ENCODE measurements around the gene FCGR3B.
"Not testable (repeated sequence)": the region's sequence is repeated elsewhere in the genome, so short reads cannot be mapped to it uniquely, and the experiment has no call there.

The FCGR3B gene

DNA sequence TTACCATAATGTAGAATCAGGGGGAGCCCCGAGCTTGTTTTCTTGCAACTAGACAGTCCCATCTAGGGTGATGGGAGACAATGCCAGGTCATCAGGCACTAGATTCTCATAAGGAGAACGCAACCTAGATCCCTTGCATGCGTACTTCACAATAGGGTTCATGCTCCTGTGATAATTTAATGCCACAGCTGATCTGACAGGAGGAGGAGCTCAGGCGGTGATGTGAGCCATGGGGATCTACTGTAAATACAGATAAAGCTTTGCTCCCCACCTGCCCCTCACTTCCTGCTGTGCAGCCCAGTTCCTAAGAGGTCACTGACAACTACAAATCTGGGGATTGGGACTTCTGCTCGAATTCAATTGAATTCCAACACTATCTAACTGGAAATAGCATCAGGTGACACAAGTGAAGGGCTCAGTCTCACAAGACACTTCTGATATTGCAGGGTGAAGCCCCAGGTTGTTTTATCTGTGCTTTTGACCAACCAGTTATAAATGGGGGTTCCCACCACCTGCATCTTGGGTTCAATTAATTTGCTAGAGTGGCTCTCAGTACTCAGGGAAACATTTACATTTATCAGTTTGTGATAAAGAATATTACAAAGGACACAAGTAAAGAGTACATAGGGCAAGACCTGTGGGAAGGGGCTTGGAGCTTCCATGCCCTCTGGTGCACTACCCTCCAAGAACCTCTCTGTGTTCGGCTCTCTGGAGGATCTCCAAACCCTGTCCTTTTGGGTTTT is 7.4 kb upstream of the FCGR3B start:
- not testable (repeated sequence) for DNase-seq (ENCODE audit: low read depth)

DNA sequence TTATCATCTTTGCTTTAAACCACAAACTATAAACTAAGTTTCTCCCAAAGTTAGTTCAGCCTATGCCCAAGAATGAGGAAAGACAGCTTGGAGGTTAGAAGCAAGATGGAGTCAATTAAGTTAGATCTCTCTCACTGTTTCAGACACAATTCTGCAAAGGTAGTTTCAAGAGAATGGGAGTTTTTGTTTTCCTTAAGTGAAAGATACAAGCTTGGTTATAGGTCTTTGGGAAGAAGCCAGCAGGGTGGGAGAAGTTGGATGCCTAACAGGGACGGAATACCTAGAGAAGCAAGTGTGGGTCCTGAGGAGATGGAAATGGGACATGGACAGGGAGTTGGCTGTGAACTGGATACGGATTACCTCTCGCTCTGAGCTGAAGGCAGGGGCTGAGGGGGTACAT is 6.0 kb upstream of the FCGR3B start:
- not testable (repeated sequence) for DNase-seq (ENCODE audit: low read depth)

DNA sequence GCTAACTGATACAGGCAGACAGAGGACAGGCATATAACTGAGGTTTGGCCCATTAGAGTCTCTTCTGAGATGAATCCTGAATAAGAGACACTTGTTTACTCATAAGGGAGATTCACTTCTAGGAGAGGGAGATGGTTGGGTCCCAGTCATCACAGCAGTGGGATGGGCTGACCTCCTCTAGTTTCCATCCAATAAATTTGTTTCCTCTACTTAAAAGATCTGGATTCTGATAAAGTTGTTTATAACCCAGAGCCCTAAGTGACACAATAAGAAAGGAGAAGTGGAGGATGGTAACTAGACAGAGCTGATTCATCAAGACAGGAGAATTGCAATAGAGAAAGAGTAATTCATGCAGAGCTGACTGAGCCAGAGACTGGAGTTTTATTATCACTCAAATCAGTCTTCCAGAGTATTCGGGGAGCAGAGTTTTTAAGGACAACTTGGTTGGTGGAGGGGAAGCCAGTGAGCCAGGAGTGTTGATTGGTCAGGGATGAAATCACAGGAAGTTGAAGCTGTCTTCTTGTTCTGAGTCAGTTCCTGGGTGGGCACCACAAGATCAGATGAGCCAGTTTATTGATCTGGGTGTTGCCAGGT is 5.3 kb upstream of the FCGR3B start:
- not testable (repeated sequence) for DNase-seq (ENCODE audit: low read depth)

DNA sequence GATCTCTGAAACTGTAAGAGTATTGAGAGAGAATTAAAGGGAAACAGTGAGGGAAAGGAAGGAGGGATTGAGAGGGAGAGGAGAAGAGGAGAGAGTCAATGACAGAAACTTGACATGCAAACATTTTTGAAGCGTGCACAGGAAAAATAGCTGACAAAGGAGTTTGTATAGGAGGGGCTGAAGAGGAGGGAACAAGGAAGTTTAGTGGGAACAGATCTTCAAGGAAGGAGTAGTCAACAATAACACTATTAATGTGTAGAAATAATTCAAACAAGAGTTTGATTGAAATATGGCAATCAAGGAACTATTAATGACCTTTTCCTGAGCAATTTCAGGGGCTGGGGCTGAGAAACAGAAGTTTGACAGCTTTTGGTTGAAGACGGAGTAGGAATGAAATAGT is 4.0 kb upstream of the FCGR3B start:
- not testable (repeated sequence) for DNase-seq (ENCODE audit: low read depth)

DNA sequence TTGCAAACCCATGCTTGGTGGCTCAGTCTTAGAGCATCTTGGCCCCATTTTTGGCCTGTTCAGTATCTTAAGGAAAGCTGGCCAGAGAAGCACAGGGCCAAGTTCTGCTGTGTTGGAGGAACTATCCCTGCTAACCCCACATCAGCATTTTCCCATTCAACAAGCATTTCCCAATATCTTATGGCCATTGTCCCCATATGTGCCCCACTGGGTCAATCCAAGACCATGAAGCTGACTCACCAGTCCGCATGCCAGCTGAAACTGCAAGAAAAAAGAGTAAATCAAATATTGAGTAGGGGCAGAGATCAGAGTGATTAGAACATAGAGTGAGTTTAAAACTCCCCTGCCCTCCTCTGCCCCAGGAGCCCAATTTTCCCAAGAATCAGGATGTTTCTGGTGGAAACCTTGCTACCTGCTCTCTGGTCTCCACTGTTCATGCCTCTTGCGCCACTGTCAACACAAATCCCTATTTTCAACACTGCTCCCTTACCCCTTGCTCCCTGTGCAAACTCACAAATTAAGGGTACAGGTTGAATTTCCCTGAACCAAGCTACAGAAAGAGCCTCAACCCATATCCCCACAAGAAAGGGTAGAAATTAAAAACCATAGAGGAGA is 741 bp downstream of the FCGR3B start:
- not testable (repeated sequence) for DNase-seq (ENCODE audit: low read depth)

DNA sequence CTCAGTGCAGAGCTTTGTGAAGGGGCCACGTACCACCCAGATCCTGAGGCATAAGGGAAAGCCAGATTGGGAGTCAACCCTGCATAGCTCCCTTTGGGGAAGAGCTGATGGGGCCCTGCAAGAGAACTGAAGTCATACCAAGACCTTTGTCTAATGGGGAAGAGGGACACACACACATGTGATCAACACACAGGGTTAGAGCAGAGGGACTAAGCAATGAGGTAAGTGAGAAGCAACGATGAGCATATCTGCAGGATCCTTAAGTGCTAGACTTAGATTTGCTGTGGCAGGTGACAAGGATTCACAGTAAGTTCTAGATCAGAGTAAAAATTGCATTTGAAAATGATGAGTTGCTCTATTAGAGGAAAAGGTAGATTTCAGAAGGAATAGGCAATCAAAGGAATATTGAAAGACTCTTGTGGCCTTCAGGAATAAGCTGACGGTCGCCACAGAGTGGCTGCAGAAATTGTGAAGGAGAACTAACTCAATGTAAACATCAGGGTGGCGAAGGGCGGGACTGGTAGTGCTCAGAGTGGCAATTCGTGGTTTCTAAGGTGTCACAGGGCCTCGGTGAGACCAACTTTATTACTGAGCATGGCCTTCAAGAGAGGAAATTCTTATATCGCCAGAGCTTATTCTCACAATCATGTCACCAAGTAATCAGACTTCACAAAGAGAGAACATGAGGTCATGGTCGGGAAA is 4.4 kb downstream of the FCGR3B start:
- not testable (repeated sequence) for DNase-seq (ENCODE audit: low read depth)

DNA sequence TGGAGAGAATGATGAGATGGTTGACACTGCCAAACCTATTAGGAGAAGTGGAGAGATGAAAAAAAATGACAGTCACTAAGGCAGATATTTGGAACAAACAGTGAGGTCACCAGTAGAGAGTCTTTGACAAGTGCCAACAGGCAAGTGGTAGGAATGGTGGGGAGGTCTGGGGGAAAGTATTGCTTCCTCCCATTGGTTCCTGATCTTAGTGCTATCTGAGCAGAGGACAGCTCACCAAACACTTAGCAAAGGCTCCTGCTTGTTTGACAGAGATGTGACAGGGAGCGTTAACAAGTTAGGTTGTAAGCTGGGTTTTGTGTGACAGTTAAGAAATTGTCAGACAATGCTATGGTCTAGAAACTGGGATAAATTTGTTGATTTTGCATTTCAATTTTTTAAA is 6.4 kb downstream of the FCGR3B start:
- DNase-seq (ENCODE audit: low read depth), result not testable (repeated sequence)

DNA sequence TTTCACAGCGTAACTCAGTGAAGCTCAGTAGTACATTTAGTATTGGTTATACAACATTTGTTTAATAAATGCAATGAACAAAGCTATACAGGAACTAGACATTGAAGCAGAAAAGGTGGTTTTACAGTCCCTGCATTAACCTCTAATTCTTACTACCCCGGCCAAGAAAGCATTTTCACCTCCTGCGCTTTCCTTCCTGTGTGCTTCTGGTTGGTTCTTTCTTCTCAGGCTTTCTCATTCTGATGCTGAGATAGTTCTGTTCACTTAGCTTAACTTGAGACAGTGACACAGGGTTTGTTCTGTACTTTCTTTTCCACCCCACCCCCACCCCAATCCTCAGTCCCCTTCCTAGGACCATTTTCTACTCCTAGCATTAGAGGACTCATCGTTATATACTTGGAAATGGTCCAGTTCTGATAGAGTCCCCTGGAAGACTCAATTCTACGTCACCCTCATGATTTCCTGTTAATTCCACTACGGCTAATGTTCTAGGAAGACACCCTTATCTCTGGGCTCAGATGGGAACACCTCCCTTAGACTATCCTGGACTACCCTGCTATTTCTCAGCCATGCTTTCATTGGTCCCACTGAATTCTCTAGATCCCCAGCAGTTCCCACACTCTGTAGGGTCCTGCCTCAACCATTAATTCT is 7.5 kb downstream of the FCGR3B start:
- not testable (repeated sequence) for DNase-seq (ENCODE audit: low read depth)

DNA sequence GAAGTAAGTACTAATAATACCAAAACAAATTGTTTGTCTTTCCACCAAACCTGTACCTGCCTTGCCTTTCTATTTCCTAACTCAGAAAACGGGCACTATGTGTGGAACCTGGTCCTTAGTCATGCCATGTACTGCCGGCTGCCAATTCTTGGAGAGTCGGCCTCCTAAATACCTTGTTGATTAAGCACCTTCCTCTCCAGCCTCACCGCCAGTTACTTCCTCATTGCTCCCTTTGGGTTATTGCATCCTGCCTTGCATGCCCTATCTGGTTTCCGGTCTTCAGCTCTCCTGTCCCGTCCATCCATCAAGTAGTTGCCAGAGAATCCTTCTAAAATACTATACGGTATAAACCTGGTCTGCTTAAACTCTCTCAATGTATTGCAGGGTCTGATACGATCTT is 8.9 kb downstream of the FCGR3B start:
- DNase-seq (ENCODE audit: low read depth), result not testable (repeated sequence)

DNA sequence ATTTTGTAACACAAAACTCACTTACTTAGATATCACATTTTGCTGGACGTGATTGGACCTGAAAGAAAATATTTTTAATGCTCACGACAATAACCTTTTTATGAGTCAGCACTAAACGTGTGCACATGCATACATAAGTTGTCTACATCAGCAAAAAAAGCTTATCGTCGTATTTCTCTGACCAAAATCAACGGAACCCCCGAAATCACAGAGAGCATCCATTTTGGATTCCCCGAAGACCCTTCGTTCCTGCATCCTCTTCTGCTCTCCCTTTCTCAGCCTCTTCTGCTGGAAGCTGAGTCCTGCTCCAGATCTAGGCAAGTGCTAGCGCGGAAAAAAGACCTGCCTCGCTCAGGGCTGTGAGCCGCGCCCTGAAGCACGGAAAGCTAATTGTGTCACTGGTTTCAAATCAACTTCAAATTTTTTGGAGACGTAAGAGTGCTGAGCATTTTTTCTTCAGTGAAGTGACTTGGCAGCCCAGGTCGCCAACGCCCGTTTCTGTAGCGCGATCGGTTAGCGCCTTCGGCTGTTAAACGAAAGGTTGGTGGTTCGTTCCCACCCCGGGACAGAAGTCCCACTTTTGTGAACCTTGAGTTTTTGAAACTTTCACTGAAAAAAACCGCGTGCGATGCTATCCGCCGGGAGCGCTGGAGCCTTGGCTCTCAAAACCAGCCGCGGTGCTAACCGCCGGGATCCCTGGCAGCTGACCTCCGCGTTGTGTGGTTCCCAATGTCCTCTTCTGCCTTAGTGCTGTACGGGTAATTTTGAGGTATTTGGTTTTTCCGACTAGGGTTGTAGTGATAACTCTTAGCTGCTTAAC is 9.6 kb downstream of the FCGR3B start:
- DNase-seq (ENCODE audit: low read depth), result peak; percentile 70

DNA sequence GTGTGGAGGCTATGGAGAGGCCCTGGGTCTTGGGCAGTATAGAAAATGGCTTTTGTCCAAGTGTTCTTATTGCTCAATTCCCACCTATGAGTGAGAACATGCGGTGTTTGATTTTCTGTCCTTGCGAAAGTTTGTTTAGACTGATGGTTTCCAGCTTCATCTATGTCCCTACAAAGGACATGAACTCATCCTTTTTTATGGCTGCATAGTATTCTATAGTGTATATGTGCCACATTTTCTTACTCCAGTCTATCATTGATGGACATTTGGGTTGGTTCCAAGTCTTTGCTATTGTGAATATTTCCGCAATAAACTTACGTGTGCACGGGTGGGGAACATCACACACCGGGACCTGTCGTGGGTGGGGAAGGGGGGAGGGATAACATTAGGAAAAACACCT is 10.6 kb downstream of the FCGR3B start:
- DNase-seq (ENCODE audit: low read depth), result not testable (repeated sequence)

DNA sequence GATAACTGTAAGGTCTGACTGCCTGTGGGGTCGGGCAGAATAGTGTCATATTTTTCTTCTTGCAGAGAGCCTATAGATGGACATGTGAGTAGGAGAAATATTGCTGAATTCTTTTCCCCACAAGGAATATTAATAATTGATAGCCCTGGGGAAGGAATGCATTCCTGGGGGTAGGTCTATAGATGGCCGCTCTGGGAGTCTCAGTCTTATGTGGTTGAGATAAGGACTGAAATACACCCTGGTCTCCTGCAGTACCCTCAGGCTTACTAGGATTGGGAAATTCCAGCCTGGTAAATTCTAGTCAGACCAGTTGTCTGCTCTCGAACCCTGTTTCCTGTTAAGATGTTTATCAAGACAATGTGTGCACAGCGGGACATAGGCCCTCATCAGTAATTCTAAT is 12.5 kb downstream of the FCGR3B start:
- not testable (repeated sequence) for DNase-seq (ENCODE audit: low read depth)

DNA sequence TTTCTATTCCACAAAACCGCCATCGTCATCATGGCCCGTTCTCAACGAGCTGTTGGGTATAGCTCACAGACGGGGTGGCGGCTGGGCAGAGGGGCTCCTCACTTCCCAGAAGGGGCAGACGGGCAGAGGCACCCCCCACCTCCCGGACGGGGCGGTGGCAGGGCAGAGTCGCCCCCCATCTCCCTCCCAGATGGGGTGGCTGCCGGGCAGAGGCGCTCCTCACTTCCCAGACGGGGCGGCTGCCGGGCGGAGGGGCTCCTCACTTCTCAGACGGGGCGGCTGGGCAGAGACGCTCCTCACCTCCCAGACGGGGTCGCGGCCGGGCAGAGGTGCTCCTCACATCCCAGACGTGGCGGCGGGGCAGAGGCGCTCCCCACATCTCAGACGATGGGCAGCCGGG is 14.6 kb downstream of the FCGR3B start:
- DNase-seq (ENCODE audit: low read depth), result not testable (repeated sequence)

DNA sequence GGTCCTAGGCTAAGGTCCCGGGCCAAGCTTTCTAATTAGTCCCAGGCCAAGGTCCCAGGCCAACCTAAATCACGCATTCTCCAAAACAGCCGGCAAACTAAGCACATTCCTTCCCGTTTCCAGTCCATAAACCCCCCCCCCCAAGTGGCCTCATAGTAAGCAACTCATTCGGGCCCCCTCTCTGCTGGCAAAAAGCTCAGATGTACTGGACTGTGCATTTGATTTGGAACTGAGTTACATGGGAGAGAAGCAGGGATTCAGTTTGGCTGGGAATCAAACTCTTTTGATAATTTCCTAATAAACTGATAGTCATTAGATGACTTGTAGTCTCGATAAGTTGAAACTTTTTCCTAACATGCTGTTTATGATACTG is 17.8 kb downstream of the FCGR3B start:
- peak; percentile 4 for DNase-seq (ENCODE audit: low read depth)

DNA sequence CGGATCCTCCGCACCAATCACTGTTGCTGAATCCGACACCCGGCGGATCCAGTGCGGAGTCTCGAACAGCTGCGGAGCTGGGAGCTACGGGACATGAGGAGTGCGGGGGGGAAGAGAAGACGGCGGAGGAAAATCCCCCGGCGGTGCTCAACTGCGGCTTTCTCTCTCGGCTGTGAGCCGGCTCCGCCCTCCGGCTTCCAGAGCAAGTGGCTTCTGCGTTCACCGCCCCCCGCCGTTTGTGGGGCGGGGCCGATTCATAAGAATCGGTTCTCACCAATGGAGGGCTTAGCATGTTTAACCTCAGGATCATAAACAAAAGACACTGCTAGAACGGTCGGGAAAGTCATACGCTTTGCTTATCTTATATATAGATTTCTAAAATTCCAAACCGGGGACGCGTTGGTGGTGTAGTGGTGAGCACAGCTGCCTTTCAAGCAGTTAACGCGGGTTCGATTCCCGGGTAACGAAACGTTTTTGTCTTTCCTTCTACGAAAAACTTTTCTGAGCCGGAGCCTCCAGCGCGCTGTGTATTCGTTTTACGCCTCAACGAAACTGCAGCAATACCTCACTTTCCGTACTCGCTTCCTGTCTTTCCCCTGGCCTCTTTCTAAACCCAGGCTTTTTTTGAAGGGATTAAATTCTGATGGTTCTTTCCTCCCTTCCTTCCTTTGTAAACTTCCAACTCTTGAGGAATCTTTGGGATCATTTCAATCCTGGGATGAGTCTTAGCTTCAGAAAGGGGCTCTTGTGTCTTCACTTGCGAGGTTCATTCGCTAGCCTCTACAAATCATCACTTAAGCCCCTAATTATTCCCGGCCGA is 18.4 kb downstream of the FCGR3B start:
- DNase-seq (ENCODE audit: low read depth), result peak; percentile 98

DNA sequence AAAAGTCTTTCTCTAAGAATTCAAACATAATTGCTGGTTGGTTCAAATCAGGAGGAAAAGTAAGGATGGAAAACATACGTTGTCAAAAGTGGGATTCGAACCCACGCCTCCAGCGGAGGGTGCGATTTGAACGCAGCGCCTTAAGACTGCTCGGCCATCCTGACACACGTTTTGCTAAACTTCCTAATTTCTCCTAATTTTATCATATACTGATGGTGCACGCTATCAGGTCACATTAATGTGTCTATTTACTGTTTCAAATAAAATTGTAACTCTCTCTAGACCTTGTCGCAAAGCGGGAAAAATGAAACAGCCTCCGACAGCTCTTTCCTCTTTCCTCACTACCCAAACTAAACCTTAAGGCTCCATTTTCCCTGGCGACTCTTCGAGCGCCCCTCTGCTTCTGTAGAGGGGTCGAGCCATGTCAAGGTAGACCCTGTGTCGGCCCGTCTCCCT is 19.1 kb downstream of the FCGR3B start:
- peak; percentile 29 for DNase-seq (ENCODE audit: low read depth)

DNA sequence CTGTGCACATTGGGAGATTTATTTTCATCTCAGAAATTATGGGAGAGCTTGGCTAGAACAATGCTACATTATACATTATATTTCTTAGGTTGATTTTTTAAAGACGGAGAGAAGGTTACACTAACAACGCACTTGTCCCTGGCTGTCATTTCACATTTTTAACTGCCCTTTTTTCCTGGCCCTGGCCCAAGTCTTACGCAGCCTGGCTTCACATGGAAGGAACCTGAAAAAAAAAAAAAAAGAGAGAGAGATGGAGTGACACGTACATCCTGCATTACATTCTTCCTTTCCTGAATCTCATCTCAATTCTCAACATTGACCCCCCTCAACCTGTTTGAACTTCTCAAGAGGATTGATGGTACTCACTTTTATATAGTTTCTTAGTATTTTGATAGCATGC is 20.8 kb downstream of the FCGR3B start:
- DNase-seq (ENCODE audit: low read depth), result not testable (repeated sequence)

DNA sequence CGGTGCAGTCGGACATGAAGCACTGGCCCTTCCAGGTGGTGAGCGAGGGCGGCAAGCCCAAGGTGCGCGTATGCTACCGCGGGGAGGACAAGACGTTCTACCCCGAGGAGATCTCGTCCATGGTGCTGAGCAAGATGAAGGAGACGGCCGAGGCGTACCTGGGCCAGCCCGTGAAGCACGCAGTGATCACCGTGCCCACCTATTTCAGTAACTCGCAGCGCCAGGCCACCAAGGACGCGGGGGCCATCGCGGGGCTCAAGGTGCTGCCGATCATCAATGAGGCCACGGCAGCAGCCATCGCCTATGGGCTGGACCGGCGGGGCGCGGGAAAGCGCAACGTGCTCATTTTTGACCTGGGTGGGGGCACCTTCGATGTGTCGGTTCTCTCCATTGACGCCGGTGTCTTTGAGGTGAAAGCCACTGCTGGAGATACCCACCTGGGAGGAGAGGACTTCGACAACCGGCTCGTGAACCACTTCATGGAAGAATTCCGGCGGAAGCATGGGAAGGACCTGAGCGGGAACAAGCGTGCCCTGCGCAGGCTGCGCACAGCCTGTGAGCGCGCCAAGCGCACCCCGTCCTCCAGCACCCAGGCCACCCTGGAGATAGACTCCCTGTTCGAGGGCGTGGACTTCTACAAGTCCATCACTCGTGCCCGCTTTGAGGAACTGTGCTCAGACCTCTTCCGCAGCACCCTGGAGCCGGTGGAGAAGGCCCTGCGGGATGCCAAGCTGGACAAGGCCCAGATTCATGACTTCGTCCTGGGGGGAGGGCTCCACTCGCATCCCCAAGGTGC is 24.2 kb downstream of the FCGR3B start:
- not testable (repeated sequence) for DNase-seq (ENCODE audit: low read depth)

DNA sequence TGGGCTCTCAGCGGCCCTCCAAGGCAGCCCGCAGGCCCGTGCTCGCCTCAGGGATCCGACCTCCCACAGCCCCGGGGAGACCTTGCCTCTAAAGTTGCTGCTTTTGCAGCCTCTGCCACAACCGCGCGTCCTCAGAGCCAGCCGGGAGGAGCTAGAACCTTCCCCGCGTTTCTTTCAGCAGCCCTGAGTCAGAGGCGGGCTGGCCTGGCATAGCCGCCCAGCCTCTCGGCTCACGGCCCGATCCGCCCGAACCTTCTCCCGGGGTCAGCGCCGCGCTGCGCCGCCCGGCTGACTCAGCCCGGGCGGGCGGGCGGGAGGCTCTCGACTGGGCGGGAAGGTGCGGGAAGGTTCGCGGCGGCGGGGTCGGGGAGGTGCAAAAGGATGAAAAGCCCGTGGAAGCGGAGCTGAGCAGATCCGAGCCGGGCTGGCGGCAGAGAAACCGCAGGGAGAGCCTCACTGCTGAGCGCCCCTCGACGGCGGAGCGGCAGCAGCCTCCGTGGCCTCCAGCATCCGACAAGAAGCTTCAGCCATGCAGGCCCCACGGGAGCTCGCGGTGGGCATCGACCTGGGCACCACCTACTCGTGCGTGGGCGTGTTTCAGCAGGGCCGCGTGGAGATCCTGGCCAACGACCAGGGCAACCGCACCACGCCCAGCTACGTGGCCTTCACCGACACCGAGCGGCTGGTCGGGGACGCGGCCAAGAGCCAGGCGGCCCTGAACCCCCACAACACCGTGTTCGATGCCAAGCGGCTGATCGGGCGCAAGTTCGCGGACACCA is 25.0 kb downstream of the FCGR3B start:
- DNase-seq (ENCODE audit: low read depth), result peak; percentile 27

Measured in fibroblast of gingiva (primary cell).